ENCODE results near the gene CIAO1.

CIAO1 gene

DNA sequence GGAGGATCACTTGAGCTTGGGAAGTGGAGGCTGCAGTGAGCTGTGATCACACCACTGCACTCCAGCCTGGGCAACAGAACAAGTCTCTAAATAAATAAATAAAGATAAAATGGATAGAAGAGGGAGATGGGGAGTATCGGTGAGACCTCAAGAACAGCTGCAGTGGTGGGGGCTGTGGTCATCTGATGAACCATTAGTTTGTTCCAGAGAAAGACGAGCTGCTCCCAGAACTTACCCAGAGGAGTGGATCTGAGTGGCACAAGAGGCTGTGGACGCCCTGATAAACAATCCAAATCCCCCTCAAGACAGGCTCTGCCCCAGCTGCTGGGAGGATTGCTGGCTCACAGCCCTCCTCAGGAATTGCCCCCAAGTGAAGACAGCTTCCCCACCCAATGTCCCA is 26.9 kb upstream of the CIAO1 start:
- no peaks in the 10 kb centered on the region for H3K9me3 ChIP-seq (ENCODE audit: control insufficient read depth in 1 of 2, low read length in 2 of 2)
- no peak overlapping the region for H3K4me3 ChIP-seq (ENCODE audit: low read depth in 1 of 2, low read length in 2 of 2)
- H3K36me3 ChIP-seq (ENCODE audit: control insufficient read depth in 1 of 2, insufficient read depth in 2 of 2, low read length in 2 of 2): peaks cover 5 to 7% of the 10 kb centered on the region in 2 donors
- no peaks in the 10 kb centered on the region for H3K27me3 ChIP-seq (ENCODE audit: control insufficient read depth in 1 of 2, insufficient read depth in 2 of 2, low read length in 2 of 2)
- peaks cover 41 to 42% of the 10 kb centered on the region in 2 donors for H3K4me1 ChIP-seq (ENCODE audit: control insufficient read depth in 1 of 2, insufficient read depth in 2 of 2, low read length in 2 of 2)
- no peak overlapping the region for H3K27ac ChIP-seq (ENCODE audit: low read depth, low read length)
- H3K9ac ChIP-seq (ENCODE audit: low read depth in 1 of 2, low read length in 2 of 2): no peak overlapping the region

GRCh38 chr2:96239745-96240264 is 26.2 kb upstream of the CIAO1 start:
- Histone ChIP-seq H3K4me1 (ENCODE audit: control insufficient read depth in 1 of 2, insufficient read depth in 2 of 2, low read length in 2 of 2) (peaks cover 41 to 42% of the 10 kb centered on the region in 2 donors), H3K27ac (ENCODE audit: low read depth, low read length) (no peak overlapping the region), H3K27me3 (ENCODE audit: control insufficient read depth in 1 of 2, insufficient read depth in 2 of 2, low read length in 2 of 2) (no peaks in the 10 kb centered on the region), H3K9me3 (ENCODE audit: control insufficient read depth in 1 of 2, low read length in 2 of 2) (no peaks in the 10 kb centered on the region), H3K9ac (ENCODE audit: low read depth in 1 of 2, low read length in 2 of 2) (no peak overlapping the region), H3K36me3 (ENCODE audit: control insufficient read depth in 1 of 2, insufficient read depth in 2 of 2, low read length in 2 of 2) (peaks cover 5 to 7% of the 10 kb centered on the region in 2 donors), H3K4me3 (ENCODE audit: low read depth in 1 of 2, low read length in 2 of 2) (no peak overlapping the region)

- Histone ChIP-seq H3K4me1 (ENCODE audit: control insufficient read depth in 1 of 2, insufficient read depth in 2 of 2, low read length in 2 of 2) (peaks cover 41 to 42% of the 10 kb centered on the region in 2 donors), H3K4me3 (ENCODE audit: low read depth in 1 of 2, low read length in 2 of 2) (no peak overlapping the region), H3K36me3 (ENCODE audit: control insufficient read depth in 1 of 2, insufficient read depth in 2 of 2, low read length in 2 of 2) (peaks cover 5 to 7% of the 10 kb centered on the region in 2 donors), H3K9me3 (ENCODE audit: control insufficient read depth in 1 of 2, low read length in 2 of 2) (no peaks in the 10 kb centered on the region), H3K27ac (ENCODE audit: low read depth, low read length) (no peak overlapping the region), H3K9ac (ENCODE audit: low read depth in 1 of 2, low read length in 2 of 2) (no peak overlapping the region), H3K27me3 (ENCODE audit: control insufficient read depth in 1 of 2, insufficient read depth in 2 of 2, low read length in 2 of 2) (no peaks in the 10 kb centered on the region)
These were observed 25.5 kb upstream of the CIAO1 start for GRCh38 chr2:96240341-96241038.

- H3K4me1 ChIP-seq (ENCODE audit: control insufficient read depth in 1 of 2, insufficient read depth in 2 of 2, low read length in 2 of 2): peaks cover 41 to 42% of the 10 kb centered on the region in 2 donors
- H3K27ac ChIP-seq (ENCODE audit: low read depth, low read length): no peak overlapping the region
- H3K36me3 ChIP-seq (ENCODE audit: control insufficient read depth in 1 of 2, insufficient read depth in 2 of 2, low read length in 2 of 2): peaks cover 5 to 7% of the 10 kb centered on the region in 2 donors
- H3K27me3 ChIP-seq (ENCODE audit: control insufficient read depth in 1 of 2, insufficient read depth in 2 of 2, low read length in 2 of 2): no peaks in the 10 kb centered on the region
- no peaks in the 10 kb centered on the region for H3K9me3 ChIP-seq (ENCODE audit: control insufficient read depth in 1 of 2, low read length in 2 of 2)
- H3K9ac ChIP-seq (ENCODE audit: low read depth in 1 of 2, low read length in 2 of 2): no peak overlapping the region
- no peak overlapping the region for H3K4me3 ChIP-seq (ENCODE audit: low read depth in 1 of 2, low read length in 2 of 2)
These were observed 24.8 kb upstream of the CIAO1 start for GRCh38 chr2:96241227-96241626.

DNA sequence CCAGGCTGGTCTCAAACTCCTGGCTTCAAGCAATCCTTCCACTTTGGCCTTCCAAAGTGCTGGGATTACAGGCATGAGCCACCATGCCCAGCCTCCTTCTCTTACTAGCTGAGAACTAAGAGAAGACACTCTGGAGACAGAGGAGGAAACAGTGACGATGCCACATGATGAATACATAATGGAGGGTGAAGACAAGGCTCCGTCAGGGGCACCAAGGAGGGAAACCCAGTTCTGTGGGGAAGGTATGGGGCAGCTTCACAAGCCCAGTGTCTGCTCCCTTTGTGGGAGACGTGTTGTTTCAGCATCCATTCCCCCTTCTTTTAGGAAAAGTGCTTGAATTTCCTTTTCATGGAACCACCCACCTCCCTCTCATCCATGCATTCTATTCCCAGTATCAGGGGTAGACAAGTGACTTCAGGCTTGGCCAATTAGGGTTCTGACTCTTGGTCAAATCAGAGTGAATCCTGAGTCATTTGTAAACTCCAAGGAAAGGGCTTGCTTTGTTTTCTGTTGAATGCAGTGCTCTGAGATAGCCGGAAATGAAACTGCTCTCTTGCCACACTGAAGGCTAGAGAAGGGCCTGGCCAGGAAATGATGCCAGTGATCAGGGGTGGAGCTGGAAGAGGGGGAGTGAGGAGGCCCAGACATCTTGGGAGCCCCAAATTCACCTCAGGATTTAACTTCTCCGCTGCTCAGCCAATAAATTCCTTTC is 24.0 kb upstream of the CIAO1 start:
- H3K9me3 ChIP-seq (ENCODE audit: control insufficient read depth in 1 of 2, low read length in 2 of 2): no peaks in the 10 kb centered on the region
- no peaks in the 10 kb centered on the region for H3K27me3 ChIP-seq (ENCODE audit: control insufficient read depth in 1 of 2, insufficient read depth in 2 of 2, low read length in 2 of 2)
- H3K27ac ChIP-seq (ENCODE audit: low read depth, low read length): no peak overlapping the region
- H3K9ac ChIP-seq (ENCODE audit: low read depth in 1 of 2, low read length in 2 of 2): peak overlapping the region; percentile 2 to 34
- H3K36me3 ChIP-seq (ENCODE audit: control insufficient read depth in 1 of 2, insufficient read depth in 2 of 2, low read length in 2 of 2): peaks cover 5 to 7% of the 10 kb centered on the region in 2 donors
- H3K4me3 ChIP-seq (ENCODE audit: low read depth in 1 of 2, low read length in 2 of 2): no peak overlapping the region
- H3K4me1 ChIP-seq (ENCODE audit: control insufficient read depth in 1 of 2, insufficient read depth in 2 of 2, low read length in 2 of 2): peaks cover 33 to 35% of the 10 kb centered on the region in 2 donors

GRCh38 chr2:96243843-96244242 is 22.2 kb upstream of the CIAO1 start:
- no peak overlapping the region for H3K27ac ChIP-seq (ENCODE audit: low read depth, low read length)
- no peaks in the 10 kb centered on the region for H3K9me3 ChIP-seq (ENCODE audit: control insufficient read depth in 1 of 2, low read length in 2 of 2)
- peaks cover 15 to 22% of the 10 kb centered on the region in 2 donors for H3K4me1 ChIP-seq (ENCODE audit: control insufficient read depth in 1 of 2, insufficient read depth in 2 of 2, low read length in 2 of 2)
- H3K9ac ChIP-seq (ENCODE audit: low read depth in 1 of 2, low read length in 2 of 2): no peak overlapping the region
- H3K36me3 ChIP-seq (ENCODE audit: control insufficient read depth in 1 of 2, insufficient read depth in 2 of 2, low read length in 2 of 2): peaks cover 5 to 7% of the 10 kb centered on the region in 2 donors
- H3K27me3 ChIP-seq (ENCODE audit: control insufficient read depth in 1 of 2, insufficient read depth in 2 of 2, low read length in 2 of 2): no peaks in the 10 kb centered on the region
- no peak overlapping the region for H3K4me3 ChIP-seq (ENCODE audit: low read depth in 1 of 2, low read length in 2 of 2)

- no peaks in the 10 kb centered on the region for H3K27me3 ChIP-seq (ENCODE audit: control insufficient read depth in 1 of 2, insufficient read depth in 2 of 2, low read length in 2 of 2)
- H3K4me1 ChIP-seq (ENCODE audit: control insufficient read depth in 1 of 2, insufficient read depth in 2 of 2, low read length in 2 of 2): peaks cover 7 to 17% of the 10 kb centered on the region in 2 donors
- H3K9me3 ChIP-seq (ENCODE audit: control insufficient read depth in 1 of 2, low read length in 2 of 2): no peaks in the 10 kb centered on the region
- H3K9ac ChIP-seq (ENCODE audit: low read depth in 1 of 2, low read length in 2 of 2): no peak overlapping the region
- no peak overlapping the region for H3K27ac ChIP-seq (ENCODE audit: low read depth, low read length)
- H3K36me3 ChIP-seq (ENCODE audit: control insufficient read depth in 1 of 2, insufficient read depth in 2 of 2, low read length in 2 of 2): peaks cover 8% of the 10 kb centered on the region in 2 donors
- H3K4me3 ChIP-seq (ENCODE audit: low read depth in 1 of 2, low read length in 2 of 2): no peak overlapping the region
These were observed 20.2 kb upstream of the CIAO1 start for GRCh38 chr2:96245609-96246390.

- no peaks in the 10 kb centered on the region for H3K9me3 ChIP-seq (ENCODE audit: control insufficient read depth in 1 of 2, low read length in 2 of 2)
- no peak overlapping the region for H3K9ac ChIP-seq (ENCODE audit: low read depth in 1 of 2, low read length in 2 of 2)
- no peaks in the 10 kb centered on the region for H3K27me3 ChIP-seq (ENCODE audit: control insufficient read depth in 1 of 2, insufficient read depth in 2 of 2, low read length in 2 of 2)
- H3K27ac ChIP-seq (ENCODE audit: low read depth, low read length): no peak overlapping the region
- H3K4me3 ChIP-seq (ENCODE audit: low read depth in 1 of 2, low read length in 2 of 2): no peak overlapping the region
- H3K4me1 ChIP-seq (ENCODE audit: control insufficient read depth in 1 of 2, insufficient read depth in 2 of 2, low read length in 2 of 2): peaks cover 4 to 8% of the 10 kb centered on the region in 2 donors
- H3K36me3 ChIP-seq (ENCODE audit: control insufficient read depth in 1 of 2, insufficient read depth in 2 of 2, low read length in 2 of 2): peaks cover 11 to 12% of the 10 kb centered on the region in 2 donors
These were observed 19.0 kb upstream of the CIAO1 start for GRCh38 chr2:96247009-96247408.

GRCh38 chr2:96247896-96248295 is 18.1 kb upstream of the CIAO1 start:
- Histone ChIP-seq H3K27ac (ENCODE audit: low read depth, low read length) (no peak overlapping the region), H3K27me3 (ENCODE audit: control insufficient read depth in 1 of 2, insufficient read depth in 2 of 2, low read length in 2 of 2) (no peaks in the 10 kb centered on the region), H3K4me1 (ENCODE audit: control insufficient read depth in 1 of 2, insufficient read depth in 2 of 2, low read length in 2 of 2) (peaks cover 11% of the 10 kb centered on the region in 2 donors)

More at GRCh38 chr2:96247896-96248295, 18.1 kb upstream of the CIAO1 start:
- Histone ChIP-seq H3K4me3 (ENCODE audit: low read depth in 1 of 2, low read length in 2 of 2) (no peak overlapping the region), H3K9me3 (ENCODE audit: control insufficient read depth in 1 of 2, low read length in 2 of 2) (no peaks in the 10 kb centered on the region), H3K36me3 (ENCODE audit: control insufficient read depth in 1 of 2, insufficient read depth in 2 of 2, low read length in 2 of 2) (peaks cover 19 to 20% of the 10 kb centered on the region in 2 donors), H3K9ac (ENCODE audit: low read depth in 1 of 2, low read length in 2 of 2) (no peak overlapping the region)
